NT2/D1 (cell line): ENCODE data around the gene CELF4.

ENCODE experiments used
- DNase-seq: peaks from one replicate; pipeline ENCODE4 v3.0.0-alpha.2; 2011; ENCODE audit warnings: low read depth, low spot score
- H3K27me3 ChIP-seq: 2 replicates; pipeline ENCODE4 v1.6.0; 2011; ENCODE audit warnings: mild to moderate bottlenecking; ENCODE audit not compliant: insufficient read length, insufficient read depth
- H3K36me3 ChIP-seq: 2 replicates; pipeline ENCODE4 v1.6.1; 2011; ENCODE audit warnings: mild to moderate bottlenecking, low read length, mixed read lengths; ENCODE audit not compliant: insufficient read depth, insufficient read length
- H3K4me1 ChIP-seq: 2 replicates; pipeline ENCODE4 v1.5.1; 2011; ENCODE audit not compliant: insufficient read depth, insufficient read length
- H3K4me3 ChIP-seq: 2 replicates; pipeline ENCODE4 v1.5.1; 2011; ENCODE audit warnings: low read depth; ENCODE audit not compliant: insufficient read length
- H3K9ac ChIP-seq: 2 replicates; pipeline ENCODE4 v1.6.0; 2011; ENCODE audit warnings: low read depth; ENCODE audit not compliant: insufficient read length
- H3K9me3 ChIP-seq: 2 replicates; pipeline ENCODE4 v1.5.1; 2011; ENCODE audit warnings: mild to moderate bottlenecking, low read length; ENCODE audit not compliant: insufficient read depth
- SUZ12 ChIP-seq: IDR thresholded peaks from 2 replicates; pipeline ENCODE4 v1.6.1; 2011; ENCODE audit not compliant: insufficient read length, insufficient read depth; ENCODE audit errors: extremely low read depth
- YY1 ChIP-seq: IDR thresholded peaks from 2 replicates; pipeline ENCODE4 v1.6.1; 2011; ENCODE audit not compliant: insufficient read length, insufficient read depth
- ZNF274 ChIP-seq: IDR thresholded peaks from 2 replicates; pipeline ENCODE4 v1.6.1; 2011; ENCODE audit warnings: mild to moderate bottlenecking, low read depth, low read length

The CELF4 gene

GRCh38 chr18:37508207-37508606, 57.4 kb downstream of the CELF4 start:
- H3K27me3 ChIP-seq, result peaks cover 13% of the 10 kb centered on the region
- no peak for TF ChIP-seq SUZ12
- TF ChIP-seq ZNF274, result no peak
- no peak for TF ChIP-seq YY1
- H3K36me3 ChIP-seq, result no peaks in the 10 kb centered on the region
- no peak for DNase-seq
- no peak overlapping the region for H3K4me3 ChIP-seq
- peaks cover 7% of the 10 kb centered on the region for H3K4me1 ChIP-seq
- peaks cover 6% of the 10 kb centered on the region; the same call in 1 of the 2 replicates for H3K9me3 ChIP-seq
- H3K9ac ChIP-seq, result no peak overlapping the region

- Histone ChIP-seq H3K9me3 (peaks cover 6% of the 10 kb centered on the region; the same call in 1 of the 2 replicates), H3K4me1 (peaks cover 10% of the 10 kb centered on the region), H3K27me3 (peaks cover 4% of the 10 kb centered on the region), H3K4me3 (no peak overlapping the region), H3K36me3 (no peaks in the 10 kb centered on the region), H3K9ac (no peak overlapping the region)
- DNase-seq, result no peak
- TF ChIP-seq YY1, result no peak
- no peak for TF ChIP-seq ZNF274
- TF ChIP-seq SUZ12, result no peak
Measured at GRCh38 chr18:37507239-37507638, 58.4 kb downstream of the CELF4 start.

- H3K36me3 ChIP-seq, result no peaks in the 10 kb centered on the region
- no peak for DNase-seq
- H3K4me1 ChIP-seq, result peaks cover 10% of the 10 kb centered on the region
- TF ChIP-seq SUZ12 (no peak), YY1 (no peak), ZNF274 (no peak)
- H3K9me3 ChIP-seq, result peaks cover 6% of the 10 kb centered on the region; the same call in 1 of the 2 replicates
- no peaks in the 10 kb centered on the region for H3K27me3 ChIP-seq
- no peak overlapping the region for H3K4me3 ChIP-seq
- H3K9ac ChIP-seq, result no peak overlapping the region
Measured at GRCh38 chr18:37506001-37506400, 59.6 kb downstream of the CELF4 start.

GRCh38 chr18:37505321-37505720, 60.3 kb downstream of the CELF4 start:
- Histone ChIP-seq H3K36me3 (no peaks in the 10 kb centered on the region), H3K4me1 (peaks cover 10% of the 10 kb centered on the region), H3K9me3 (peaks cover 6% of the 10 kb centered on the region; the same call in 1 of the 2 replicates), H3K9ac (no peak overlapping the region), H3K27me3 (no peaks in the 10 kb centered on the region), H3K4me3 (no peak overlapping the region)
- TF ChIP-seq SUZ12, result no peak
- no peak for TF ChIP-seq YY1
- TF ChIP-seq ZNF274, result no peak
- DNase-seq, result no peak

- Histone ChIP-seq H3K9ac (no peak overlapping the region), H3K9me3 (no peaks in the 10 kb centered on the region), H3K27me3 (no peaks in the 10 kb centered on the region), H3K4me1 (peaks cover 13% of the 10 kb centered on the region), H3K36me3 (no peaks in the 10 kb centered on the region), H3K4me3 (no peak overlapping the region)
- TF ChIP-seq ZNF274, result no peak
- no peak for TF ChIP-seq SUZ12
- no peak for TF ChIP-seq YY1
- DNase-seq, result no peak
Measured at GRCh38 chr18:37502601-37503000, 63.0 kb downstream of the CELF4 start.

GRCh38 chr18:37502036-37502435, 63.6 kb downstream of the CELF4 start:
- no peak overlapping the region for H3K9ac ChIP-seq
- TF ChIP-seq YY1 (no peak), ZNF274 (no peak), SUZ12 (no peak)
- no peak overlapping the region for H3K4me3 ChIP-seq
- DNase-seq, result no peak
- H3K27me3 ChIP-seq, result no peaks in the 10 kb centered on the region
- H3K9me3 ChIP-seq, result no peaks in the 10 kb centered on the region
- H3K36me3 ChIP-seq, result no peaks in the 10 kb centered on the region
- peaks cover 13% of the 10 kb centered on the region for H3K4me1 ChIP-seq

- Histone ChIP-seq H3K36me3 (no peaks in the 10 kb centered on the region), H3K4me1 (peaks cover 13% of the 10 kb centered on the region), H3K27me3 (no peaks in the 10 kb centered on the region), H3K9ac (no peak overlapping the region), H3K4me3 (no peak overlapping the region), H3K9me3 (no peaks in the 10 kb centered on the region)
- TF ChIP-seq ZNF274 (no peak), SUZ12 (no peak), YY1 (no peak)
- DNase-seq, result no peak
Measured at GRCh38 chr18:37501136-37501535, 64.5 kb downstream of the CELF4 start.
